ENCODE data around the gene IQGAP2. TPM values are rescaled to one million over a fixed set of nuclear protein-coding genes. Genes with fewer than 3 reads are reported as not detected.

Gene IQGAP2
- polyA plus RNA-seq, 3 donors: 5.6 to 17.8 (median 7.0) TPM

DNA sequence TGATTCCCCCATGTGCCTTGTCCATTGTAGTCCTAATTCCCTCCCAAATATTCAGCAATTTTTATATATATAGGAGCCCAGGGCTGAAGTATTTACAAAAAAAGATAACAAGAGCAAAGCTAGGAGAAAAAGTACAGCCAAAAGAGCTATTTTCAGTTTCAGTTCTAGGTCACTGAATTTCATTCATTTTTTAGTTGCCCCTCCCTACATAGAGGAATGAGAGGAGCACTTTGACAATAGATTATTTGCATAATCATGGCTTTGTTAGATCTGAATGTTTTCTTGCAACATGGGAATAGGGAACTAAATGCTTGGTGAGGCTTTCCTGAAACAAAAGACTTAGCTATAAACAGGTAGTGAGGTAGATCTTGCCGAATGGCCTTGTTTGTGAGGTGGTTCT is 235.4 kb downstream of the IQGAP2 start:
- WGBS, 3 donors: 62 to 96% (median 69%) methylated on average over 1 of the region's 1 CpG
- no peak overlapping the region for H3K27ac ChIP-seq (ENCODE audit: low read depth, low read length)

DNA sequence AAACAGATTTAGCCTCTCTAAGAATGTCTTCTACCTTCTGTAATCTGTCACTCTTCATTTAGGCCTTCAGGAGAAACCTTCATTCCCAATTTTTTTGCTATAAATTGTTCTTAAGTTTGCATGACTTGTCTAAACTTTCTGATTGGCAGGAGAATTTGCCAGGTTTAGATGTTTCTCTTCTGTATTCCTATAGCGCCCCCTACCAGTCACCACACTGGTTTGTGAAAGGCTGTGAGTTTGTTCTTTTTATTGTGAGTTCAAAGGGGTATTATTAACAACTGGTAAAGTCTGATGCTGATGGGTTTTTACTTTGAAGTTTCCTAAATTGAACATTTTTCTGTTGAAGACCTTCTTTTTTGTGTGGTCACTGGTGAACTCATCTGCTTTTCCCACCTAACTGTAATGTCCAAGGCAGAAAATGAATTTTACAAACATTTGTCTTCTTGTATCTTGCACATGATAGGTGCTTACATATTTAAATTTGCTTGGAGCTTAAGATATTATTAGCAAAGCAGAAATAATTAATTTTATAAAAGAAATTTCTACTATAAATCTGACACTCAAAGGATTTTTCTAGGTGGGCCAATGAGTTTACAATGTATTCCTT is 238.5 kb downstream of the IQGAP2 start:
- 7 to 10% (median 9%) methylated on average over 1 of the region's 1 CpG for WGBS, 3 donors
- no peak overlapping the region for H3K27ac ChIP-seq (ENCODE audit: low read depth, low read length)

DNA sequence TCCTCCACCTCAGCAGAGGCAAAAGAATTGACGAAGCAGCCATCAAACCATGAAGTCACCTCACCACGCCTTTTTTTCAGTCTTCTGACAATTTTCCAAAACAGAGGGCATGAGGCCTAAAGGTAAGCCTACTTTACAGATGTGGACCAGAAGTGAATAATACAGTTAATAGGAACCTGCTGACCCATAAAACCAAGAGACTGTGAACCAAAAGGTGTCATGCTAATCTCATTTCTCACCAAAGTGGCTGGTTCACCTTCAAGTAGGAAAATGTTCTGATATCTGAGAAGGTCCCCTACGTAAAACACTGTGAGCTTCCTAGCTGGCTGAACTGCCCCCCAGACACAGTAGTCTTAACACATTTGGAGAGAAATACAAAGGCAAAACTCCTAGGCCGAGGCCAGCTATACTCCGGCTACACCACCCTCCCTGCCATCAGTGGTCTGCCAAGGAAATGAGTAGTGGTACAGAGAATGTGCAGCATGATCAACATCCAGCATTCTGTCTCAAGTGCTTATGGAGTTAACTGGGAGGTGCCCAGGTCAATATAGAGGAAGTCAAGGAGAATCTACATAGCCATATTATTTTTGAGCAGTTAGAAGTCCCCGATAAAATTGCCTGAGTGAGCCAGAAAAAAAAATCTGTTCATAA is 239.4 kb downstream of the IQGAP2 start:
- 82 to 94% (median 90%) methylated on average over 6 of the region's 6 CpGs for WGBS, 3 donors
- no peak overlapping the region for H3K27ac ChIP-seq (ENCODE audit: low read depth, low read length)

DNA sequence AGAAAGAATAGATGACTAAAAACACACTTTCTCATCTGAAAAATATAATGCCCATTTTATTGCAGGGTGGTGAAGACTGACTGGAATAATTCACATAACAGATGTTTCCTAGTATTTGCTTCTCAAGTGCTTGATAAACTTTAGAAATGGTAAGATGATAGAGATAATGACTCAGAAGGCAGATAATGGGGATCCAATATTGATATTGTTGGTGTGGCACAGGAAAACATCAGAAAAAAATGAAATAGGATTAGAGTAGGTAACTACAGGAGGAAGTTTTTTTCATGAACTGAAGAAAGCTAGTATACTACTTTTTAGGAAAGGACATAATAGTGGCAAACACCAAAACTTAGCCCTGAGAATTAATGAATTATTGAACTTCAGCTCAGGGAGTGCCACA is 240.3 kb downstream of the IQGAP2 start:
- no peak overlapping the region for H3K27ac ChIP-seq (ENCODE audit: low read depth, low read length)

DNA sequence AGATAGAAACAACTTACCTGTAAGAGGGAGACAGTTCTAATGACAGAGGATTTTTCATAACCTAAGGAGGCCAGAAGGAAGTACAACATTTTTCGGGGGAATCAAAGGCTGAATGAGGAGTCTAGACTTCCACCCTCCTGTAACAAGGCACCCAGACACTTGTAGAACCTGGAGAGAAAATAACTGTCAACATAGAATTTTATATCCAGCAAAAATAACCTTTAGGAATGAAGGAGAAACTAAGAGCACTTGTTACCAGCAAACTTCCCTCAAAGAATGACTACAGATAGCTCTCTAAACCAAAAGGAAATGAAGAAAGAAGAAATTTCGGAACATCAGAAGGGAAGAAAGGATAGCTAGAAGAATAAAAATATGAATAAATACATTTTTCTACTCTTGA is 246.1 kb downstream of the IQGAP2 start:
- 85 to 97% (median 94%) methylated on average over 2 of the region's 2 CpGs for WGBS, 3 donors
- H3K27ac ChIP-seq (ENCODE audit: low read depth, low read length): no peak overlapping the region

GRCh38 chr5:76652809-76653414 is 249.8 kb downstream of the IQGAP2 start:
- H3K27ac ChIP-seq (ENCODE audit: low read depth, low read length): no peak overlapping the region
- WGBS, 3 donors: 81 to 83% (median 81%) methylated on average over 3 of the region's 3 CpGs

DNA sequence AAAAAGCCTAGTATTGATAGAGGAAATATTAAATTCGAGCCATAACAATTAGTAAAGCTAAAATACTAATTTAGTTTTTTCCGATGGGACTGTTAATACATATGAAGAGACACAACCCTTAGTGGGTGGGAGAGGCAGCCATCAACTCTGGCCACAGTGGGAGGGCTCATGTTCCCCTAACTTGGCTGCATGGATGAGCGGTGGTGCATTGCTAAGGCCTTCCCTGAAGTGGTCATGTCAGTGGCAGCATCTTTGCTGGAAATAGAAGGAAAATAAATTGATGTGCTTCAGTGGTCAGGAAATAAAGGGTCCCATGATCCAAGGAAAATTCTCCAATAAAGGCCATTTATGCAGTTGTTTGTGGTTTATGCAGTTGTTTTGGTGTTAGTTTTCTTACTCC is 254.0 kb downstream of the IQGAP2 start:
- WGBS, 3 donors: 94 to 99% (median 96%) methylated on average over 3 of the region's 3 CpGs
- H3K27ac ChIP-seq (ENCODE audit: low read depth, low read length): no peak overlapping the region

DNA sequence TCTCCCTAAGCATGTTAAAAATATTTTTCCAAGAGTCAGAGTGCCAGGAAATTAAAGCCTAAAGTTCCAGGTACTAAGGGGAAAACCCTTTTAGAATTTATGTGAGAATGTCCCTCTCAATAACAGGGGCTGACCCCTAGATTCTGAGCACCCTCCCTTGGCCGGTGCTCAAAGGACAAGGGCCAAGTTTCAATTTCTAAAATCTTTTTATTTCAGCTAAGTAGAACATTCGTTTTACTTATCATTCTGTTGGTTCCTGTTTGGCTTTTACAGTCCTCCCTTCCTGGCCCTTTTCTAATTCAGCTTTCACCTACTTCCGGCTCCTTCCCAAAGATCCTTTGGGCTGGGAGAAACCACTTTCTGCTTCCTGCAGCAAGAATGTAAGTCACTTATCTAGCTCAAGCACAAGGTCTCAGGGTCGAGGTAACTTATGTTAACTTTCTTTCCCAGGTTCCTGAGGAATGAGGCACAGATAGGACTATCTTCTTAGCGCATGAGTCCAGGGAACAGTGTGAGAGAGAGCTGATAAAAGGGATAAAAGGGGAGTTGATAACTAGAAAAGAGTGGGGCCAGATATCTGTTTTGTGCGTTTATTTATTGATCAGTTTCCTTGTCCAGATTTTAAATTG is 254.7 kb downstream of the IQGAP2 start:
- no peak overlapping the region for H3K27ac ChIP-seq (ENCODE audit: low read depth, low read length)
- 37 to 60% (median 57%) methylated on average over 6 of the region's 6 CpGs for WGBS, 3 donors

DNA sequence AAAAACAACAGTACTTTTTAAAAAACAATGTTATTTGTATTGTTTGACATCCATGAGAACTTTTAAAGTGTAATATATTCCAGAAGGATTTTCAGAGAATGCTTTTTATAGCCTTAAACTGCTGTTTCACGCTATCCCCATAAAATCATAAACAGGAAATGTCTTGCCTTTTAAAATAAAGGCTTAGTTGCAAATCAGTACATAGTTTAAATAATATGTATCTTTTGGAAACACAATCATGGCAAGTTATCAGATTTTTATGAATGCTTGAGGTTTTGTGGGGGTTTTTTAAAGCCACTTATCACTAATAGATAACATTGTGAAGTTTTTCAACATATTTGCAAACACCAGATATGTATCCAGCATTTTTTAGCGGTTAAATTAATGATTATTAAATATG is 257.3 kb downstream of the IQGAP2 start:
- H3K27ac ChIP-seq (ENCODE audit: low read depth, low read length): no peak overlapping the region
- WGBS, 3 donors: 43 to 73% (median 62%) methylated on average over 2 of the region's 2 CpGs

DNA sequence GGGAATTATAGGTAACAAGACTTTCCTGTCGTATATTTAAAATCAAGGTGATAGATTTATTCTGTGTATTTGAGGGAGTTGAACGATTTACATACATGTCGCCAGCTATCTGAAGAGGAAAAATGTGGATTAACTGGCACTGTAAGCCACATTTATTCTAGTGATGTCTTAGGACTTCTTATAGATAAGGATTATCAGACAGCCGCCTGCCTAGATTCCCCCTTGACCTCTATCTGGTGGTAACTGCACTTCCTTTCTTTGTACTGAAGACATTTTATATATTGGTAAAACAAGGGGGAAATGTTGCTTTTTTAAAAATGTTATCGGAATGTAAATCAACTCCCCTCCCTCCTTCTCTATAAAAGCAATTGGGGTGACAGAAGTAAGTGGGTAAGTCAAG is 259.4 kb downstream of the IQGAP2 start:
- 93 to 95% (median 95%) methylated on average over 5 of the region's 5 CpGs for WGBS, 3 donors
- no peak overlapping the region for H3K27ac ChIP-seq (ENCODE audit: low read depth, low read length)

DNA sequence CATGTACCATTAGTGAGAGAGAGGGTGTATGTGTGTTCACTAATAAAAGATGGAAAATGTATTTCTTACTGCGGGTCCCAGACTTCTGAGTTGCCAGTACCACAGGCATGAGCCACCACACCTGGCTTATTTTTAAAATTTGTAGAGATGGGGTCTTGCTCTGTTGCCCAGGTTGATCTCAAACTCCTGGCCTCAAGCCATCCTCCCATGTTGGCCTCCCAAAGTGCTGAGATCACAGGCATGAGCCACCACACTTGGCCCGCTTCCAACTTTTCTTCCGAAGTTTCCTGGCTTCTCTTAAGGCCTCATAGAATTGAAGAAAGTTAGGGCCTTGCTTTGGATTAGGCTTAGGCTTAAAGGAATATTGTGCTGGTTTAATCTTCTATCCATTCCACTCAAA is 260.5 kb downstream of the IQGAP2 start:
- H3K27ac ChIP-seq (ENCODE audit: low read depth, low read length): no peak overlapping the region
- 71 to 76% (median 74%) methylated on average over 3 of the region's 3 CpGs for whole genome bisulfite sequencing, 3 donors

GRCh38 chr5:76664079-76664478 is 261.0 kb downstream of the IQGAP2 start:
- 92 to 96% (median 92%) methylated on average over 6 of the region's 6 CpGs for WGBS, 3 donors
- H3K27ac ChIP-seq (ENCODE audit: low read depth, low read length): no peak overlapping the region

- no peak overlapping the region for H3K27ac ChIP-seq (ENCODE audit: low read depth, low read length)
- WGBS, 3 donors: 66 to 88% (median 82%) methylated on average over 2 of the region's 2 CpGs
Measured at GRCh38 chr5:76667495-76667894, 264.4 kb downstream of the IQGAP2 start.

GRCh38 chr5:76669245-76669644 is 266.2 kb downstream of the IQGAP2 start:
- WGBS, 3 donors: 92 to 97% (median 97%) methylated on average over 5 of the region's 5 CpGs
- no peak overlapping the region for H3K27ac ChIP-seq (ENCODE audit: low read depth, low read length)

DNA sequence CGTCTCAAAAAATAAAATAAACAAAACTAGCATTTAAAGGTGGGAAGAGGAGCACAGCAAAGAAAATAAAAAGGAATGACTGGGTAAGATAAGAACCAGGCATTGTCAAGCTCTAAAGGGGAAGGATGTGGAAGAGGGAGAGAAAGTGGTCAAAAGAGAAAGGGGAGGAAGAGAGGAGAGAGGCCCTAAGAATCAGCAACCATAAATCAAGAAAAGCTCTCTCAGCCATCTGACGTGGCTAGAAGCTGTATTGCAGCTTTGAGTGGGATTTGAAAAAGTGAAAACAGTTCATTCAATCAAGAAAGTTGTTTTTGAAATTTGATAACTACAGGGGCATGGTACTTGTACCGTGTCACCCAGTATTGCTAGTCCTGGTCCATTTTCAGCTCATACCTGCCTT is 267.4 kb downstream of the IQGAP2 start:
- no peak overlapping the region for H3K27ac ChIP-seq (ENCODE audit: low read depth, low read length)
- 64 to 90% (median 64%) methylated on average over 3 of the region's 3 CpGs for WGBS, 3 donors

GRCh38 chr5:76672242-76672641 is 269.2 kb downstream of the IQGAP2 start:
- H3K27ac ChIP-seq (ENCODE audit: low read depth, low read length): no peak overlapping the region
- 65 to 76% (median 65%) methylated on average over 2 of the region's 2 CpGs for WGBS, 3 donors

DNA sequence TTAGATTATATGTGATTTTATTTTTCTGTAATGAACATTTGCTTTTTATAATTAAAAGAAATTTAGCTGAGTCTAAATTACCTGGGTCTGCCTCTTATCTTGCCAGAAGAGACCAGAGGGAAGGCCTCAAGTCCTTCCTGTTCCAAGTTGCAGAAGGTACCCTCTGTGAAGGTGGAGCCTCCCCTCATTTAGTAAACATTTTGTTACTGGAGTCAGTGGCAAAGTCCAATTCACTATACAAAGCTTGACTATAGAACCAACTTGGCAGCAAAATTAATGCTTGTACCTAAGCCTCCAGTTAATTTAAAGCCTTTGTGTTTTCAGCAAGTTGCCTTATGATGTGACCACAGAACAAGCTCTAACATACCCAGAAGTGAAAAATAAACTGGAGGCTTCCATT is 270.0 kb downstream of the IQGAP2 start:
- no peak overlapping the region for H3K27ac ChIP-seq (ENCODE audit: low read depth, low read length)

DNA sequence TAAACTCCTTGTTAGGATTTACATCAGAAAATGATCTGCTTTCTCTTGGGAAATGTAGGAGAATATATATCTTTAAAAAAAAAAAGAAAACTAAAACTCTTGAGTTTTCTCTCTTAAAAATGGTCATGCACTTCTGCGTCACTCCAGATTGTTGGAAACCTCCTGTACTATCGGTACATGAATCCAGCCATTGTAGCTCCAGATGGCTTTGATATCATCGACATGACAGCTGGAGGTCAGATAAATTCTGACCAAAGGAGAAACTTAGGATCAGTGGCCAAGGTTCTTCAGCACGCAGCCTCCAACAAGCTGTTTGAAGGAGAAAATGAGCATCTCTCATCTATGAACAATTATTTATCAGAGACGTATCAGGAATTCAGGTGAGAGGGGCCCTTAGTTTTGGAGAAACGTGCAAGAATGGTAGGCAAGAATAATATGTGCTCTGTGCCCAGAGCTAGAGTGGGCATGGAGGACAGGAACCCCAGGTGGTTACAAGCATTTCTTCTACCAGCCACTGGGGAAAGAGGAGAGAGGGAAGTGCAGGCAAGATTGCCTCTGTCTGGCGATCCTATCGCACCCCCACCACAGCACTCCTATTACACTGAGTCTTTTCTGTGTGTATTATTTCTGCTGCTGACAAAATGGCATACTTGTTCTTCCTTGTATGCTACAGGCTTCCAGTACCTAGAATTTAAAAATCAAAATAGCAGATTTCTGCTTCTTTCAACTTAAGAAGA is 271.4 kb downstream of the IQGAP2 start:
- H3K27ac ChIP-seq (ENCODE audit: low read depth, low read length): no peak overlapping the region
- 87 to 91% (median 90%) methylated on average over 8 of the region's 8 CpGs for WGBS, 3 donors

DNA sequence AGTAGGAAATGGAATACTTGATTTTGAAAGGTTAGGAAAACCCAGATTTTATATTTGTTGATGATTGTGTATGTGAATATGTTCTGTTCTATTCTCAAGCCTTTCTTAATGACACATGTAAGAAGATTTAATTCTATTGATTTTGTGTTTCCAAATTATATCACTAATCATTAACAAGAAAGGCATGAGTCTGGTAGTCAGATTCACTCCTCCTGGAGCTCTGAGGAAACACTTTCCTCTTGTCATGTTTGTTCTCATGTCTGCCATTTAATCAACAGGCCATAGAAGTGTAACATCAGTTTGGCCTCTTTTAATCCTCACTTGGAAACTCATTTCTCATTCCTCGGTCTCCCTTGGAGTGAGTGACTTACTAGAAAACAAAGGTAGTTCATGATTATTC is 272.3 kb downstream of the IQGAP2 start:
- H3K27ac ChIP-seq (ENCODE audit: low read depth, low read length): no peak overlapping the region
- 92 to 93% (median 93%) methylated on average over 1 of the region's 1 CpG for WGBS, 3 donors
